ENCODE data around the gene CNN1.
A peak's percentile ranks its signal among the peaks of the same experiment; 100 is the strongest.
"Not testable (repeated sequence)": the region's sequence is repeated elsewhere in the genome, so short reads cannot be mapped to it uniquely, and the experiment has no call there.

CNN1 gene

GRCh38 chr19:11534948-11535347, 3.7 kb upstream of the CNN1 start:
- no peak for DNase-seq (ENCODE audit: low spot score)

GRCh38 chr19:11535792-11536595, 2.7 kb upstream of the CNN1 start:
- DNase-seq (ENCODE audit: low spot score): peak; percentile 89

- no peak for DNase-seq (ENCODE audit: low spot score)
Measured at GRCh38 chr19:11539495-11540365, 1.1 kb downstream of the CNN1 start.

GRCh38 chr19:11540645-11541044, 2.0 kb downstream of the CNN1 start:
- no peak for DNase-seq (ENCODE audit: low spot score)

GRCh38 chr19:11541238-11541637, 2.6 kb downstream of the CNN1 start:
- DNase-seq (ENCODE audit: low spot score): no peak

- no peak for DNase-seq (ENCODE audit: low spot score)
Measured at GRCh38 chr19:11547929-11548700, 9.5 kb downstream of the CNN1 start.

GRCh38 chr19:11549386-11549953, 10.8 kb downstream of the CNN1 start:
- DNase-seq (ENCODE audit: low spot score): no peak

GRCh38 chr19:11550265-11550664, 11.6 kb downstream of the CNN1 start:
- DNase-seq (ENCODE audit: low spot score): no peak

GRCh38 chr19:11551603-11552235, 13.1 kb downstream of the CNN1 start:
- no peak for DNase-seq (ENCODE audit: low spot score)

GRCh38 chr19:11552666-11553372, 14.2 kb downstream of the CNN1 start:
- no peak for DNase-seq (ENCODE audit: low spot score)

- no peak for DNase-seq (ENCODE audit: low spot score)
Measured at GRCh38 chr19:11554160-11554559, 15.5 kb downstream of the CNN1 start.

- no peak for DNase-seq (ENCODE audit: low spot score)
Measured at GRCh38 chr19:11555246-11555645, 16.6 kb downstream of the CNN1 start.

- DNase-seq (ENCODE audit: low spot score): no peak
Measured at GRCh38 chr19:11556634-11557420, 18.2 kb downstream of the CNN1 start.

GRCh38 chr19:11558881-11559828, 20.5 kb downstream of the CNN1 start, which contains the start of gene ELOF1:
Gene ELOF1 (minus strand): TSS chr19:11559230. CDS start chr19:11554347, 4,883 bp downstream.
- DNase-seq (ENCODE audit: low spot score): peak; percentile 98

- DNase-seq (ENCODE audit: low spot score): peak; percentile 83
Measured at GRCh38 chr19:11560404-11561051, 21.9 kb downstream of the CNN1 start.

GRCh38 chr19:11563532-11563931, 24.9 kb downstream of the CNN1 start:
- no peak for DNase-seq (ENCODE audit: low spot score)

GRCh38 chr19:11564082-11564807, 25.6 kb downstream of the CNN1 start:
- DNase-seq (ENCODE audit: low spot score): not testable (repeated sequence)

- DNase-seq (ENCODE audit: low spot score): not testable (repeated sequence)
Measured at GRCh38 chr19:11565649-11565980, 27.0 kb downstream of the CNN1 start.
